ENCODE data around the gene KHSRP. TPM values are rescaled to one million over a fixed set of nuclear protein-coding genes. Genes with fewer than 3 reads are reported as not detected.

Gene KHSRP
- total and polyA plus RNA-seq, 7 experiments from 2014 or later, result 12.5 to 276 (median 149) TPM

DNA sequence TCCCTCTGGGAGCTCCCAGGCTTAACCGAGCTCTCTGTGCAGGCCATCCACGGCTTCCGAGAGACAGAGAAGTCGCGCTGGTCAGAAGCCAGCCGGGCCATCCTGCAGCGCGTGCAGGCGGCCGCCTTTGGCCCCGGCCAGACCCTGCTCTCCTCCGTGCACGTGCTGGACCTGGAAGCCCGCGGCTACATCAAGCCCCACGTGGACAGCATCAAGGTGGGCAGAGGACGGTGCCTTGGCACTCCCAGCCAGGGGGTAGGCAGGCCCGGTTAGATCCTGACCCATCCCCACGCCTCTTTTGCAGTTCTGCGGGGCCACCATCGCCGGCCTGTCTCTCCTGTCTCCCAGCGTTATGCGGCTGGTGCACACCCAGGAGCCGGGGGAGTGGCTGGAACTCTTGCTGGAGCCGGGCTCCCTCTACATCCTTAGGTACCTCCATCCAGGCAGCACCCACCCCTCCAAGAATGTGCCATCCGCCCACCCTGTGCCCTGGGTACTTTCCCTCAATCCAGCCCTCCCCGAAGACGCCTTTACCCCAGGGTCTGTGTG, 50.4 kb downstream of the KHSRP start:
- Mint-ChIP-seq H3K27me3 (no peaks in the 10 kb centered on the region), H3K27ac (peak overlapping the region in 4 of 9 donors; percentile 66 to 95 (median 79)), H3K36me3 (peaks cover 0 to 2% (median 1%) of the 10 kb centered on the region in 5 donors), H3K4me3 (peak overlapping the region in 4 of 10 donors; percentile 40 to 89 (median 83)), H3K4me1 (peaks cover 8 to 22% (median 13%) of the 10 kb centered on the region in 7 donors), H3K9me3 (peaks cover 0 to 1% (median 0%) of the 10 kb centered on the region in 11 donors)
- ATAC-seq, result no peak
- H3K4me3 ChIP-seq (ENCODE audit: low read length), result no peak overlapping the region
- intact Hi-C loops (cut with micrococcal nuclease), result loop anchor here (5.0 kb wide), 7 partner anchors 363 to 1902 kb away; partner anchors contain the start of genes HDGFL2 (in 2 of the 2), GPR108 (in 1 of the 2), HSD11B1L (in 1 of the 2) and MICOS13 (in 1 of the 2)
- POLR2A ChIA-PET, result interaction anchor here (6.4 kb wide), 1 partner anchor 12 kb away, joined by 85 read pairs; the partner anchor contains the start of gene CLPP
- peaks cover 0 to 16% (median 0%) of the 10 kb centered on the region in 3 experiments for H3K36me3 ChIP-seq (ENCODE audit: control insufficient read depth in 2 of 3, insufficient read depth in 3 of 3, low read length in 3 of 3)
- peak overlapping the region; percentile 56 for H3K27ac ChIP-seq (ENCODE audit: low read depth, low read length)
- no peak for DNase-seq
- CTCF ChIA-PET, result no interaction called here
- H3K9me3 ChIP-seq (ENCODE audit: control insufficient read depth in 2 of 3, low read length in 3 of 3), result no peaks in the 10 kb centered on the region
- no peaks in the 10 kb centered on the region for H3K27me3 ChIP-seq (ENCODE audit: control insufficient read depth in 2 of 2, insufficient read depth in 2 of 2, low read length in 2 of 2)
- H3K4me1 ChIP-seq (ENCODE audit: control insufficient read depth in 2 of 2, insufficient read depth in 2 of 2, low read length in 2 of 2), result peaks cover 5 to 10% of the 10 kb centered on the region in 2 donors

DNA sequence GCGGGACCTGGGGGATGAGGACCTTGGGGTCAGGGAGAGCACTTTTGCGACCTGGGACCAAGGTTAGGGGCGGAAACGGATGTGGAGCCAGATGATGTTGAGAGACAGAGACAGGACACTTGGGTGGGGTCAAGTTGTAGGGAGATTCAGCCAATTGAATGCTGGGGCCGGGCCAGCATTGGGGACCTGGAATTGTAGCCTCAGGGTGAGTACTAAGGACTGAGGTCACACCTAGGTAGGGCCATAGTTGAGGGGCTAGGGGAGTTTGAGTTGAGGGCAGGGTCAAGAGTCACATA, 50.9 kb downstream of the KHSRP start:
- Histone ChIP-seq H3K9me3 (ENCODE audit: control insufficient read depth in 2 of 3, low read length in 3 of 3) (no peaks in the 10 kb centered on the region), H3K27ac (ENCODE audit: low read depth, low read length) (peak overlapping the region; percentile 56), H3K4me3 (ENCODE audit: low read length) (peak overlapping the region; percentile 56), H3K36me3 (ENCODE audit: control insufficient read depth in 2 of 3, insufficient read depth in 3 of 3, low read length in 3 of 3) (peaks cover 0 to 16% (median under 1%) of the 10 kb centered on the region in 3 experiments), H3K4me1 (ENCODE audit: control insufficient read depth in 2 of 2, insufficient read depth in 2 of 2, low read length in 2 of 2) (peaks cover 5 to 10% of the 10 kb centered on the region in 2 donors), H3K27me3 (ENCODE audit: control insufficient read depth in 2 of 2, insufficient read depth in 2 of 2, low read length in 2 of 2) (no peaks in the 10 kb centered on the region)
- peak overlapping the region; percentile 78 to 92 (median 88) for H3K4me3 Mint-ChIP-seq
- CTCF ChIA-PET, result no interaction called here
- H3K4me1 Mint-ChIP-seq, result peaks cover 9 to 23% (median 13%) of the 10 kb centered on the region in 7 donors
- intact Hi-C loops (cut with micrococcal nuclease), result loop anchor here (1.0 to 5.0 kb wide), 18 partner anchors 12 to 1901 kb away; partner anchors contain the start of genes GTF2F1 (in 2 of the 2), HDGFL2 (in 2 of the 2), SH2D3A (in 2 of the 2) and CLPP (in 1 of the 2)
- H3K27me3 Mint-ChIP-seq, result no peaks in the 10 kb centered on the region
- H3K27ac Mint-ChIP-seq, result peak overlapping the region; percentile 59 to 95 (median 81)
- H3K36me3 Mint-ChIP-seq, result peaks cover 0 to 3% (median 0%) of the 10 kb centered on the region in 5 donors
- POLR2A ChIA-PET, result interaction anchor here (0.6 to 6.4 kb wide), 2 partner anchors 12 to 16 kb away, joined by 4 to 85 read pairs; partner anchors contain the start of gene CLPP
- DNase-seq (no peak), ATAC-seq (no peak)
- H3K9me3 Mint-ChIP-seq, result peaks cover 0 to 1% (median 0%) of the 10 kb centered on the region in 11 donors

DNA sequence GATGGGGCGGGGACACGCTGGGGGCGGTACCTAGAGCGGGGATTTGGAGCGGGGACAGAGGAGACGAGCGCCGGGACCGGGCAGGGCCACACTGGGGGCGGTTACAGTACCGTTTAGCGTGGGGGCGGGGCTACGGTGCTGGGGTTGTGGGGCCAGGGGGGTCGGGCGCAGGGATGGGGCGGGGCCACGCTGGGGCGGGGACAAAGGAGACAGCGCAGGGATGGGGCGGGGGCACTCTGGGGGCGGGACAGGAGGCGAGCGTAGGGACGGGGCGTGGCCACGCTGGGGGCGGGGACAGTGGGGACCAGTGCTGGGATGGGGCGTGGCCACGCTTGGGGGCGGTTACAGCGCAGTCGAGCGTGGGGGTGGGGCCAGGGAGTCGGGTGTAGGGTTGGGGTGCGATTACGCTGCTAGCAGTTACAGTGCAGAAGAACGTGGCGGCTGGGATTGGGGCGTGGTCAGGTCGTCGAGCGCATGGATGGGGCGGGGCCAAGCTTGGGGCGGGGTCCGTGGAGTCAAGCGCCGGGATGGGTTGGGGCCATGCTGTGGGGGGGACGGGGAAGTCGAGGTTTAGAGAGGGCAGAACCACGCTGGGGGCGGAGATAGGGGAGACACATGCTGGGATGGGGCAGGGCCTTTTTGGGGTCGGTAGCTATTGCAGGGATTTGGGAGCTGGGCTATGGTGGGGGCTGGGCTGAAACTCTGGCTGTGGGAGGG, 51.4 kb downstream of the KHSRP start:
- peaks cover 0 to 21% (median 6%) of the 10 kb centered on the region in 3 experiments for H3K36me3 ChIP-seq (ENCODE audit: control insufficient read depth in 2 of 3, insufficient read depth in 3 of 3, low read length in 3 of 3)
- Mint-ChIP-seq H3K27me3 (no peaks in the 10 kb centered on the region), H3K36me3 (peaks cover 0 to 4% (median under 1%) of the 10 kb centered on the region in 5 donors), H3K27ac (peak overlapping the region; percentile 66 to 95 (median 92)), H3K4me1 (peaks cover 9 to 23% (median 13%) of the 10 kb centered on the region in 7 donors), H3K4me3 (peak overlapping the region; percentile 82 to 92 (median 88)), H3K9me3 (peaks cover 0 to 1% (median 0%) of the 10 kb centered on the region in 11 donors)
- H3K4me3 ChIP-seq (ENCODE audit: low read length), result peak overlapping the region; percentile 89
- peak overlapping the region; percentile 88 for H3K27ac ChIP-seq (ENCODE audit: low read depth, low read length)
- no peaks in the 10 kb centered on the region for H3K27me3 ChIP-seq (ENCODE audit: control insufficient read depth in 2 of 2, insufficient read depth in 2 of 2, low read length in 2 of 2)
- peak; percentile 85 for ATAC-seq
- DNase-seq, result peak in 8 of 9 donors; percentile 94 to 100 (median 97)
- H3K9me3 ChIP-seq (ENCODE audit: control insufficient read depth in 2 of 3, low read length in 3 of 3), result no peaks in the 10 kb centered on the region
- peaks cover 5 to 10% of the 10 kb centered on the region in 2 donors for H3K4me1 ChIP-seq (ENCODE audit: control insufficient read depth in 2 of 2, insufficient read depth in 2 of 2, low read length in 2 of 2)
- CTCF ChIA-PET, result interaction anchor here (0.6 to 1.4 kb wide), 4 partner anchors 10 to 19 kb away, joined by 3 to 9 read pairs (median 4); partner anchors contain the start of genes CLPP and GTF2F1
- intact Hi-C loops (cut with micrococcal nuclease), result loop anchor here (1.0 to 5.0 kb wide), 18 partner anchors 12 to 1901 kb away; partner anchors contain the start of genes GTF2F1 (in 2 of the 2), HDGFL2 (in 2 of the 2), SH2D3A (in 2 of the 2) and CLPP (in 1 of the 2)
- POLR2A ChIA-PET, result interaction anchor here (0.6 to 6.4 kb wide), 6 partner anchors 11 to 108 kb away, joined by 4 to 85 read pairs (median 6); partner anchors contain the start of genes CLPP, DENND1C, GTF2F1 and KHSRP

DNA sequence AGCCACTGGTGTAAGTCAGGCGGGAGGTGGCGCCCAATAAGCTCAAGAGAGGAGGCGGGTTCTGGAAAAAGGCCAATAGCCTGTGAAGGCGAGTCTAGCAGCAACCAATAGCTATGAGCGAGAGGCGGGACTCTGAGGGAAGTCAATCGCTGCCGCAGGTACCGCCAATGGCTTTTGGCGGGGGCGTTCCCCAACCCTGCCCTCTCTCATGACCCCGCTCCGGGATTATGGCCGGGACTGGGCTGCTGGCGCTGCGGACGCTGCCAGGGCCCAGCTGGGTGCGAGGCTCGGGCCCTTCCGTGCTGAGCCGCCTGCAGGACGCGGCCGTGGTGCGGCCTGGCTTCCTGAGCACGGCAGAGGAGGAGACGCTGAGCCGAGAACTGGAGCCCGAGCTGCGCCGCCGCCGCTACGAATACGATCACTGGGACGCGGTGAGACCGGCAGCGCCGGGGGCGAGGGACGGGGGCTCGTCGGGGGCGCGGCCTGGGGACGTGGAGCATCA, 52.0 kb downstream of the KHSRP start, which contains the start of gene ALKBH7:
TSS of gene ALKBH7 (plus strand) at position 201 of the 502 bp plus-strand sequence. CDS start at position 228, 27 bp downstream.
- Histone ChIP-seq H3K4me1 (ENCODE audit: control insufficient read depth in 2 of 2, insufficient read depth in 2 of 2, low read length in 2 of 2) (peaks cover 5 to 10% of the 10 kb centered on the region in 2 donors), H3K27ac (ENCODE audit: low read depth, low read length) (peak within 1 kb of the TSS; percentile 88), H3K9me3 (ENCODE audit: control insufficient read depth in 2 of 3, low read length in 3 of 3) (no peaks in the 10 kb centered on the region), H3K36me3 (ENCODE audit: control insufficient read depth in 2 of 3, insufficient read depth in 3 of 3, low read length in 3 of 3) (peaks cover 0 to 27% (median 8%) of the 10 kb centered on the region in 3 experiments), H3K27me3 (ENCODE audit: control insufficient read depth in 2 of 2, insufficient read depth in 2 of 2, low read length in 2 of 2) (no peaks in the 10 kb centered on the region), H3K4me3 (ENCODE audit: low read length) (peak within 1 kb of the TSS; percentile 89)
- Mint-ChIP-seq H3K27ac (peak within 1 kb of the TSS; percentile 66 to 95 (median 92)), H3K4me1 (peaks cover 9 to 23% (median 13%) of the 10 kb centered on the region in 7 donors), H3K36me3 (peaks cover 0 to 7% (median 3%) of the 10 kb centered on the region in 5 donors), H3K27me3 (no peaks in the 10 kb centered on the region), H3K9me3 (peaks cover 0 to 1% (median 0%) of the 10 kb centered on the region in 11 donors), H3K4me3 (peak within 1 kb of the TSS; percentile 82 to 92 (median 88))
- intact Hi-C loops (cut with micrococcal nuclease), result loop anchor here (1.0 to 5.0 kb wide), 22 partner anchors 11 to 1900 kb away; partner anchors contain the start of genes CLPP (in 2 of the 2), GPR108 (in 2 of the 2), GTF2F1 (in 2 of the 2) and HDGFL2 (in 2 of the 2)
- peak; percentile 83 for ATAC-seq
- CTCF ChIA-PET, result interaction anchor here (0.6 to 1.4 kb wide), 4 partner anchors 9 to 20 kb away, joined by 3 to 9 read pairs (median 4); partner anchors contain the start of genes CLPP and GTF2F1
- peak; percentile 82 to 99 (median 98) for DNase-seq
- POLR2A ChIA-PET, result interaction anchor here (1.0 to 6.4 kb wide), 6 partner anchors 10 to 109 kb away, joined by 4 to 85 read pairs (median 6); partner anchors contain the start of genes CLPP, DENND1C, GTF2F1 and KHSRP

DNA sequence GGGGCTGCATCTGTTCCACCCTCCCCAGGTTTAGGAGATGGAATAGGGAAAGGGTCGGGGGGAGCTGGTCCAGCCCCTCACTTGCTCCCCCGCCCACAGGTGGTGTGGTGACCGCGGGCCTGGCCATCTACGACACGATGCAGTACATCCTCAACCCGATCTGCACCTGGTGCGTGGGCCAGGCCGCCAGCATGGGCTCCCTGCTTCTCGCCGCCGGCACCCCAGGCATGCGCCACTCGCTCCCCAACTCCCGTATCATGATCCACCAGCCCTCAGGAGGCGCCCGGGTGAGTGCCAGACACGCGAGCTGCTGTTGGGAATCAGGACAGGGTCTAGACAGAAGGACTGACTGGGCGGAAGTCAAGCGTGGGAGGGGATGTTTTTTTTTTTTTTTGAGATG, 60.3 kb downstream of the KHSRP start:
- Mint-ChIP-seq H3K4me3 (peak overlapping the region in 2 of 10 donors; percentile 60 to 74), H3K9me3 (peaks cover 0 to under 1% (median 0%) of the 10 kb centered on the region in 11 donors), H3K27me3 (no peaks in the 10 kb centered on the region), H3K36me3 (peaks cover 0 to 33% (median 11%) of the 10 kb centered on the region in 5 donors), H3K27ac (peak overlapping the region in 4 of 9 donors; percentile 24 to 57 (median 42)), H3K4me1 (peaks cover 13 to 32% (median 20%) of the 10 kb centered on the region in 7 donors)
- ChIA-PET POLR2A (interaction anchor here (1.9 to 5.5 kb wide), 3 partner anchors 9 to 117 kb away, joined by 5 to 85 read pairs (median 5); partner anchors contain the start of genes ALKBH7, DENND1C, GTF2F1 and PSPN), CTCF (interaction anchor here (1.3 kb wide), 1 partner anchor 8 kb away, joined by 5 read pairs; the partner anchor contains the start of gene ALKBH7)
- Histone ChIP-seq H3K4me1 (ENCODE audit: control insufficient read depth in 2 of 2, insufficient read depth in 2 of 2, low read length in 2 of 2) (peaks cover 10 to 13% of the 10 kb centered on the region in 2 donors), H3K27ac (ENCODE audit: low read depth, low read length) (no peak overlapping the region), H3K9me3 (ENCODE audit: control insufficient read depth in 2 of 3, low read length in 3 of 3) (no peaks in the 10 kb centered on the region), H3K27me3 (ENCODE audit: control insufficient read depth in 2 of 2, insufficient read depth in 2 of 2, low read length in 2 of 2) (no peaks in the 10 kb centered on the region), H3K36me3 (ENCODE audit: control insufficient read depth in 2 of 3, insufficient read depth in 3 of 3, low read length in 3 of 3) (peaks cover 14 to 68% (median 25%) of the 10 kb centered on the region in 3 experiments), H3K4me3 (ENCODE audit: low read length) (no peak overlapping the region)
- intact Hi-C loops (cut with micrococcal nuclease), result loop anchor here in 1 of 2 donors (5.0 kb wide), 3 partner anchors 498 to 742 kb away; partner anchors contain the start of genes SAFB and SAFB2
- ATAC-seq (no peak), DNase-seq (no peak)

Measured in naive thymus-derived CD4-positive, alpha-beta T cell (primary cell).